ENCODE measurements around the gene JAKMIP2. TPM values are rescaled to one million over a fixed set of nuclear protein-coding genes. Genes with fewer than 3 reads are reported as not detected.

The JAKMIP2 gene
- total RNA-seq, 5 donors from 2014 or later (not counting 1 experiment from before 2014, with no cell fraction given), result 1.8 to 8.3 (median 5.7) TPM

- Mint-ChIP-seq H3K4me3 (no peak overlapping the region), H3K9me3 (no peaks in the 10 kb centered on the region), H3K36me3 (peaks cover 39% of the 10 kb centered on the region), H3K4me1 (peaks cover 0 to 3% (median 0%) of the 10 kb centered on the region in 3 donors), H3K27ac (no peak overlapping the region), H3K27me3 (no peaks in the 10 kb centered on the region)
- no peak for ATAC-seq (replicated peaks in 1 of 4)
- peaks cover 0 to 6% of the 10 kb centered on the region in 2 donors for H3K36me3 ChIP-seq (ENCODE audit: control insufficient read depth in 2 of 2, extremely low read depth in 1 of 2, insufficient read depth in 1 of 2, low read length in 1 of 2)
- no peaks in the 10 kb centered on the region for H3K4me1 ChIP-seq (ENCODE audit: control insufficient read depth in 1 of 2, extremely low read depth in 1 of 2, insufficient read depth in 2 of 2, low read length in 2 of 2)
- no CpG with 5 or more reads among the region's 1 CpG for WGBS (ENCODE audit: insufficient coverage)
- no peak for DNase-seq
- no peaks in the 10 kb centered on the region for H3K9me3 ChIP-seq
- H3K27ac ChIP-seq (ENCODE audit: low read length), result no peak overlapping the region
- ChIA-PET POLR2A (no interaction called here), CTCF (no interaction called here)
- H3K27me3 ChIP-seq (replicated peaks in 1 of 2; ENCODE audit: control insufficient read depth in 2 of 2, extremely low read depth in 1 of 2, insufficient read depth in 2 of 2, low read length in 1 of 2), result no peaks in the 10 kb centered on the region
- H3K4me3 ChIP-seq (ENCODE audit: control insufficient read depth in 1 of 2, extremely low read depth in 1 of 2, low read length in 1 of 2), result no peak overlapping the region
These were observed 138.1 kb downstream of the JAKMIP2 start for GRCh38 chr5:147644460-147644859.

- 60% methylated on average over 1 of the region's 1 CpG for WGBS (ENCODE audit: insufficient coverage)
- no peak for DNase-seq
- ChIA-PET CTCF (no interaction called here), POLR2A (no interaction called here)
- ATAC-seq (replicated peaks in 1 of 4), result no peak
- Mint-ChIP-seq H3K27ac (no peak overlapping the region), H3K27me3 (no peaks in the 10 kb centered on the region), H3K36me3 (peaks cover 36% of the 10 kb centered on the region), H3K4me3 (no peak overlapping the region), H3K4me1 (peaks cover 0 to 3% (median 0%) of the 10 kb centered on the region in 3 donors), H3K9me3 (no peaks in the 10 kb centered on the region)
- peaks cover 0 to 6% of the 10 kb centered on the region in 2 donors for H3K36me3 ChIP-seq (ENCODE audit: control insufficient read depth in 2 of 2, extremely low read depth in 1 of 2, insufficient read depth in 1 of 2, low read length in 1 of 2)
- no peaks in the 10 kb centered on the region for H3K4me1 ChIP-seq (ENCODE audit: control insufficient read depth in 1 of 2, extremely low read depth in 1 of 2, insufficient read depth in 2 of 2, low read length in 2 of 2)
- no peaks in the 10 kb centered on the region for H3K27me3 ChIP-seq (replicated peaks in 1 of 2; ENCODE audit: control insufficient read depth in 2 of 2, extremely low read depth in 1 of 2, insufficient read depth in 2 of 2, low read length in 1 of 2)
- H3K4me3 ChIP-seq (ENCODE audit: control insufficient read depth in 1 of 2, extremely low read depth in 1 of 2, low read length in 1 of 2), result no peak overlapping the region
- no peaks in the 10 kb centered on the region for H3K9me3 ChIP-seq
- H3K27ac ChIP-seq (ENCODE audit: low read length), result no peak overlapping the region
These were observed 139.4 kb downstream of the JAKMIP2 start for GRCh38 chr5:147643142-147643541.

GRCh38 chr5:147642666-147643065 lies 139.9 kb downstream of the JAKMIP2 start:
- peaks cover 32% of the 10 kb centered on the region for H3K36me3 Mint-ChIP-seq
- no peak overlapping the region for H3K27ac ChIP-seq (ENCODE audit: low read length)
- CTCF ChIA-PET, result no interaction called here
- no peak overlapping the region for H3K4me3 ChIP-seq (ENCODE audit: control insufficient read depth in 1 of 2, extremely low read depth in 1 of 2, low read length in 1 of 2)
- no peak for ATAC-seq (replicated peaks in 1 of 4)
- no peak overlapping the region for H3K27ac Mint-ChIP-seq
- H3K9me3 Mint-ChIP-seq, result no peaks in the 10 kb centered on the region
- H3K9me3 ChIP-seq, result no peaks in the 10 kb centered on the region
- H3K4me1 ChIP-seq (ENCODE audit: control insufficient read depth in 1 of 2, extremely low read depth in 1 of 2, insufficient read depth in 2 of 2, low read length in 2 of 2), result no peaks in the 10 kb centered on the region
- H3K4me1 Mint-ChIP-seq, result no peaks in the 10 kb centered on the region
- H3K36me3 ChIP-seq (ENCODE audit: control insufficient read depth in 2 of 2, extremely low read depth in 1 of 2, insufficient read depth in 1 of 2, low read length in 1 of 2), result peaks cover 0 to 6% of the 10 kb centered on the region in 2 donors
- no peak for DNase-seq
- H3K4me3 Mint-ChIP-seq, result no peak overlapping the region
- POLR2A ChIA-PET, result no interaction called here
- H3K27me3 ChIP-seq (replicated peaks in 1 of 2; ENCODE audit: control insufficient read depth in 2 of 2, extremely low read depth in 1 of 2, insufficient read depth in 2 of 2, low read length in 1 of 2), result no peaks in the 10 kb centered on the region
- H3K27me3 Mint-ChIP-seq, result no peaks in the 10 kb centered on the region
- WGBS (ENCODE audit: insufficient coverage), result 93% methylated on average over 1 of the region's 3 CpGs

GRCh38 chr5:147639321-147639720 lies 143.2 kb downstream of the JAKMIP2 start:
- no peaks in the 10 kb centered on the region for H3K4me1 ChIP-seq (ENCODE audit: control insufficient read depth in 1 of 2, extremely low read depth in 1 of 2, insufficient read depth in 2 of 2, low read length in 2 of 2)
- H3K27ac Mint-ChIP-seq, result no peak overlapping the region
- H3K4me1 Mint-ChIP-seq, result no peaks in the 10 kb centered on the region
- WGBS (ENCODE audit: insufficient coverage), result no CpG with 5 or more reads among the region's 5 CpGs
- no peak for DNase-seq
- H3K9me3 ChIP-seq, result no peaks in the 10 kb centered on the region
- H3K36me3 ChIP-seq (ENCODE audit: control insufficient read depth in 2 of 2, extremely low read depth in 1 of 2, insufficient read depth in 1 of 2, low read length in 1 of 2), result peaks cover 0 to 11% of the 10 kb centered on the region in 2 donors
- H3K27me3 Mint-ChIP-seq, result no peaks in the 10 kb centered on the region
- H3K4me3 Mint-ChIP-seq, result no peak overlapping the region
- POLR2A ChIA-PET, result no interaction called here
- no peak overlapping the region for H3K27ac ChIP-seq (ENCODE audit: low read length)
- peaks cover 39% of the 10 kb centered on the region for H3K36me3 Mint-ChIP-seq
- CTCF ChIA-PET, result interaction anchor here in 1 of 2 donors (0.7 kb wide), 1 partner anchor 1004 kb away, joined by 4 read pairs; no protein-coding TSS in a partner anchor
- H3K27me3 ChIP-seq (replicated peaks in 1 of 2; ENCODE audit: control insufficient read depth in 2 of 2, extremely low read depth in 1 of 2, insufficient read depth in 2 of 2, low read length in 1 of 2), result no peaks in the 10 kb centered on the region
- no peaks in the 10 kb centered on the region for H3K9me3 Mint-ChIP-seq
- no peak overlapping the region for H3K4me3 ChIP-seq (ENCODE audit: control insufficient read depth in 1 of 2, extremely low read depth in 1 of 2, low read length in 1 of 2)
- no peak for ATAC-seq (replicated peaks in 1 of 4)

- H3K9me3 Mint-ChIP-seq, result no peaks in the 10 kb centered on the region
- H3K36me3 Mint-ChIP-seq, result peaks cover 22% of the 10 kb centered on the region
These were observed 145.9 kb downstream of the JAKMIP2 start for GRCh38 chr5:147636729-147636984.

GRCh38 chr5:147635882-147636728 lies 146.4 kb downstream of the JAKMIP2 start:
- Histone ChIP-seq H3K4me3 (ENCODE audit: control insufficient read depth in 1 of 2, extremely low read depth in 1 of 2, low read length in 1 of 2) (no peak overlapping the region), H3K27me3 (replicated peaks in 1 of 2; ENCODE audit: control insufficient read depth in 2 of 2, extremely low read depth in 1 of 2, insufficient read depth in 2 of 2, low read length in 1 of 2) (no peaks in the 10 kb centered on the region), H3K4me1 (ENCODE audit: control insufficient read depth in 1 of 2, extremely low read depth in 1 of 2, insufficient read depth in 2 of 2, low read length in 2 of 2) (no peaks in the 10 kb centered on the region), H3K9me3 (no peaks in the 10 kb centered on the region), H3K27ac (ENCODE audit: low read length) (no peak overlapping the region), H3K36me3 (ENCODE audit: control insufficient read depth in 2 of 2, extremely low read depth in 1 of 2, insufficient read depth in 1 of 2, low read length in 1 of 2) (peaks cover 0 to 9% of the 10 kb centered on the region in 2 donors)
- H3K27me3 Mint-ChIP-seq, result no peaks in the 10 kb centered on the region
- CTCF ChIA-PET, result no interaction called here
- WGBS (ENCODE audit: insufficient coverage), result 88% methylated on average over 11 of the region's 15 CpGs
- DNase-seq (no peak), ATAC-seq (replicated peaks in 1 of 4) (no peak)
- POLR2A ChIA-PET, result interaction anchor here in 1 of 2 donors (0.5 kb wide), 1 partner anchor 192 kb away, joined by 3 read pairs; no protein-coding TSS in a partner anchor
- no peaks in the 10 kb centered on the region for H3K4me1 Mint-ChIP-seq
- H3K9me3 Mint-ChIP-seq, result no peaks in the 10 kb centered on the region
- H3K36me3 Mint-ChIP-seq, result peaks cover 22% of the 10 kb centered on the region
- no peak overlapping the region for H3K27ac Mint-ChIP-seq
- no peak overlapping the region for H3K4me3 Mint-ChIP-seq

More at GRCh38 chr5:147636729-147636984, 145.9 kb downstream of the JAKMIP2 start:
- Histone ChIP-seq H3K27ac (ENCODE audit: low read length) (no peak overlapping the region), H3K27me3 (replicated peaks in 1 of 2; ENCODE audit: control insufficient read depth in 2 of 2, extremely low read depth in 1 of 2, insufficient read depth in 2 of 2, low read length in 1 of 2) (no peaks in the 10 kb centered on the region), H3K36me3 (ENCODE audit: control insufficient read depth in 2 of 2, extremely low read depth in 1 of 2, insufficient read depth in 1 of 2, low read length in 1 of 2) (peaks cover 0 to 9% of the 10 kb centered on the region in 2 donors), H3K9me3 (no peaks in the 10 kb centered on the region), H3K4me3 (ENCODE audit: control insufficient read depth in 1 of 2, extremely low read depth in 1 of 2, low read length in 1 of 2) (no peak overlapping the region), H3K4me1 (ENCODE audit: control insufficient read depth in 1 of 2, extremely low read depth in 1 of 2, insufficient read depth in 2 of 2, low read length in 2 of 2) (no peaks in the 10 kb centered on the region)
- Mint-ChIP-seq H3K4me3 (no peak overlapping the region), H3K27me3 (no peaks in the 10 kb centered on the region), H3K27ac (no peak overlapping the region), H3K4me1 (no peaks in the 10 kb centered on the region)
- ChIA-PET CTCF (interaction anchor here in 1 of 2 donors (0.6 to 0.8 kb wide), 3 partner anchors 9 to 93 kb away, joined by 4 to 10 read pairs (median 7); no protein-coding TSS in a partner anchor), POLR2A (no interaction called here)
- no peak for DNase-seq
- ATAC-seq (replicated peaks in 1 of 4), result no peak
- WGBS (ENCODE audit: insufficient coverage), result 89% methylated on average over 3 of the region's 3 CpGs
